K562 (cell line): ENCODE measurements around the gene NUP205. TPM values are rescaled to one million over a fixed set of nuclear protein-coding genes. Genes with fewer than 3 reads are reported as not detected.
A peak's percentile ranks its signal among the peaks of the same experiment; 100 is the strongest.

Source experiments
- CBFA2T2 ChIP-seq: fragments of 450-650 bp; conservative IDR thresholded peaks from 2 replicates; pipeline ENCODE4 v1.6.1; 2017; ENCODE audit warnings: mild to moderate bottlenecking
- FOXP1 ChIP-seq: sonication (generic); formaldehyde crosslinking; IDR thresholded peaks from 2 replicates; pipeline ENCODE4 v1.8.0; 2022; ENCODE audit warnings: mild to moderate bottlenecking, missing genetic modification reagents
- HDAC6 ChIP-seq: IDR thresholded peaks from 2 replicates; pipeline ENCODE4 v1.6.1; 2012; ENCODE audit warnings: low read depth, mild to moderate bottlenecking, control low read depth, inconsistent platforms, low read length, moderate library complexity
- HOMEZ ChIP-seq: fragments of 250-450 bp; sonication (Bioruptor Pico); IDR thresholded peaks from 2 replicates; pipeline ENCODE4 v1.4.0; 2020; ENCODE audit warnings: mild to moderate bottlenecking, moderate library complexity
- MGA ChIP-seq: fragments of 450-650 bp; IDR thresholded peaks from 2 replicates; pipeline ENCODE4 v1.6.1; 2016; ENCODE audit warnings: mild to moderate bottlenecking, moderate library complexity
- MIER1 ChIP-seq: fragments of 450-650 bp; IDR thresholded peaks from 2 replicates; pipeline ENCODE4 v1.6.1; 2016; ENCODE audit warnings: antibody characterized with exemption, mild to moderate bottlenecking, low read depth
- MYBL2 ChIP-seq, 2 experiments: fragments of 450-650 bp in 1 of 2; sonication (generic) in 1 of 2; formaldehyde crosslinking in 1 of 2; IDR thresholded peaks; 2 replicates each; pipeline versions ENCODE4 v1.6.1 to v1.8.1; 2017 to 2022; ENCODE audit warnings: borderline replicate concordance in 1 of 2, inconsistent platforms in 1 of 2, low read depth in 1 of 2, mild to moderate bottlenecking in 1 of 2, missing genetic modification reagents in 1 of 2, moderate library complexity in 1 of 2
- MYNN ChIP-seq, 2 experiments: sonication (generic); formaldehyde crosslinking in 1 of 2; IDR thresholded peaks; 2 replicates each; pipeline versions ENCODE4 v1.5.0 to v1.6.1; 2016 to 2020; ENCODE audit warnings: antibody characterized with exemption in 1 of 2, missing genetic modification reagents in 1 of 2
- PTRF ChIP-seq: fragments of 450-650 bp; IDR thresholded peaks from 2 replicates; pipeline ENCODE4 v1.6.1; 2016; ENCODE audit warnings: mild to moderate bottlenecking, missing genetic modification characterization, missing compliant biosample characterization
- SIN3A ChIP-seq, 2 experiments: fragments of 150-350 bp in 1 of 2; IDR thresholded peaks; 2 replicates each; pipeline ENCODE4 v1.6.1; 2011 to 2016; ENCODE audit warnings: borderline replicate concordance in 2 of 2, low read depth in 2 of 2, low read length in 2 of 2, mild to moderate bottlenecking in 2 of 2, moderate library complexity in 2 of 2; ENCODE audit not compliant: control insufficient read depth in 1 of 2
- TCF7 ChIP-seq: sonication (generic); IDR thresholded peaks from 2 replicates; pipeline ENCODE4 v1.6.1; 2016; ENCODE audit warnings: antibody characterized with exemption, borderline replicate concordance
- ZBTB7A ChIP-seq: IDR thresholded peaks from 2 replicates; pipeline ENCODE4 v1.6.1; 2011; ENCODE audit warnings: low read depth, mild to moderate bottlenecking, low read length, moderate library complexity, borderline replicate concordance; ENCODE audit not compliant: control insufficient read depth
- ZNF551 ChIP-seq: fragments of 250-450 bp; sonication (Bioruptor Pico); IDR thresholded peaks from 2 replicates; pipeline ENCODE4 v1.5.0; 2021; ENCODE audit warnings: mild to moderate bottlenecking, moderate library complexity
- polyA plus RNA-seq, 8 experiments: library from polyadenylated mRNA; depleted of rRNA in 4 of 8; stranded (reverse) in 5 of 8; unstranded in 3 of 8; fragments of >200 nt; fragmentation: Nextera tagmentation in 2 of 8; fragmentation: Illumina TruSeq in 1 of 8; extraction: Ambion mirVana in 2 of 8; extraction: Trizol in 1 of 8; gene quantifications; 2 replicates each; pipeline versions ENCODE4 v1.2.1 to v1.2.3, GENCODE V29; 2011 to 2014; ENCODE audit warnings: inconsistent platforms in 1 of 8, missing spikeins in 1 of 8
- total RNA-seq, 7 experiments: library from RNA; depleted of rRNA in 6 of 7; stranded (reverse); fragments of >200 nt in 6 of 7; fragmentation: Illumina TruSeq in 2 of 7; extraction: Trizol in 2 of 7; gene quantifications; 2 replicates each; pipeline versions ENCODE4 v1.2.1 to v1.2.3, GENCODE V29; 2011 to 2021; ENCODE audit warnings: low replicate concordance in 1 of 7

Gene NUP205
- total and polyA plus RNA-seq, 9 of the 15 experiments (the other 6 are each of a cell fraction or from before 2014, with no cell fraction given): 101 to 282 (median 193) TPM

GRCh38 chr7:135557455-135558336 lies at the start of gene NUP205 (continued):
- TF ChIP-seq TCF7 (peak; percentile 63; the same call in 1 of the 2 replicates), HOMEZ (no peak), PTRF (no peak), CBFA2T2 (no peak), MIER1 (no peak), MYBL2 (IDR thresholded peaks at IDR 0.05; ENCODE audit: low read depth) (peak; percentile 50; the same call in 1 of the 2 replicates), MYBL2 (CRISPR knock-in tag; IDR thresholded peaks at IDR 0.05; ENCODE audit: borderline replicate concordance) (no peak), ZNF551 (CRISPR knock-in tag) (no peak), ZBTB7A (no peak), MYNN (IDR thresholded peaks at IDR 0.05) (no peak), MYNN (CRISPR knock-in tag; IDR thresholded peaks at IDR 0.05) (no peak), MGA (peak; percentile 98), FOXP1 (peak; percentile 91; the same call in 1 of the 2 replicates), SIN3A (IDR thresholded peaks at IDR 0.05; ENCODE audit: borderline replicate concordance in 2 of 2, control insufficient read depth in 1 of 2, low read depth in 2 of 2, low read length in 2 of 2) (peak; percentile 83 to 93; a peak in 3 of 4 replicates), HDAC6 (peak; percentile 68; the same call in 1 of the 2 replicates)
